B cell (primary cell): ENCODE results near the gene SMARCA4.

Experiments used
- CTCF ChIP-seq: fragments of 200-600 bp; IDR thresholded peaks from one replicate; pipeline ENCODE4 v1.8.0; 2022; ENCODE audit warnings: antibody characterized with exemption, mild to moderate bottlenecking
- EZH2 ChIP-seq: IDR thresholded peaks from 2 replicates; pipeline ENCODE4 v1.6.1; 2012; ENCODE audit warnings: borderline replicate concordance, low read depth, mild to moderate bottlenecking, moderate library complexity, low read length; ENCODE audit not compliant: insufficient read depth, poor library complexity, severe bottlenecking

DNA sequence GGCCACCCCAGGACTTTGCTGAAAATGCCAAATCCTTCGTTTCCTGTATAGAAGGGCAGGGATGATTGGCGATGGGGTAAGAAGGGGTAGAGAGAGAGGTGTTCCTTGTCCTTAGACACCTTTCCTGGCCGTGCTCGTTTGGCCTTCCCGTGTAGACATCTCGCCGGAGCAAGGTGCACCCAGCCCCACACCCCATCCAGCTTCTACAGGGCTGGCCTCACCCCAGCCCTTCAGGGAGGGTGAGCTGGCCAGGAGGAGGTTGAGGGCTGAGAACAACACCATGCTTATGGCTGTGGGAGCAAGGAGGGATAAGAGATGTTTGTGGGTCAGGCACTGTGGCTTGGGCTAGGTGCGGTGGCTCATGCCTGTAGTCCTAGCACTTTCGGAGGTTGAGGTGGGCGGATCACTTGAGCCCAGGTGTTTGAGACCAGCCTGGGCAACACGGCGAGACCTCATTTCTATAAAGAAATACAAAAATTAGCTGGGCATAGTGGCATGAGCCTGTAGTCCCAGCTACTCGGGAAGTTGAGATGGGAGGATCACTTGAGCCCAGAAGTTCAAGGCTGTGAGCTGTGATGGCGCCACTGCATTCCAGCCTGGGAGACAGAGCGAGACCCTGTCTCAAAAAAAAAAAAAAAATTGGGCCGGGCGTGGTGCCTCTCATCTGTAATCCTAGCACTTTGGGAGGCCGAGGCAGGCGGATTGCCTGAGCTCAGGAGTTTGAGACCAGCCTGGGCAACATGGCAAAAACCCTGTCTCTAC is 15.5 kb downstream of the SMARCA4 start:
- no peak for TF ChIP-seq CTCF
- TF ChIP-seq EZH2 = no peak
